ENCODE data around the gene INTS1. TPM values are rescaled to one million over a fixed set of nuclear protein-coding genes. Genes with fewer than 3 reads are reported as not detected.

Gene INTS1
- total and polyA plus RNA-seq, 2 of the 4 experiments (the other 2 are of a cell fraction) = 9.3 to 40.1 TPM

DNA sequence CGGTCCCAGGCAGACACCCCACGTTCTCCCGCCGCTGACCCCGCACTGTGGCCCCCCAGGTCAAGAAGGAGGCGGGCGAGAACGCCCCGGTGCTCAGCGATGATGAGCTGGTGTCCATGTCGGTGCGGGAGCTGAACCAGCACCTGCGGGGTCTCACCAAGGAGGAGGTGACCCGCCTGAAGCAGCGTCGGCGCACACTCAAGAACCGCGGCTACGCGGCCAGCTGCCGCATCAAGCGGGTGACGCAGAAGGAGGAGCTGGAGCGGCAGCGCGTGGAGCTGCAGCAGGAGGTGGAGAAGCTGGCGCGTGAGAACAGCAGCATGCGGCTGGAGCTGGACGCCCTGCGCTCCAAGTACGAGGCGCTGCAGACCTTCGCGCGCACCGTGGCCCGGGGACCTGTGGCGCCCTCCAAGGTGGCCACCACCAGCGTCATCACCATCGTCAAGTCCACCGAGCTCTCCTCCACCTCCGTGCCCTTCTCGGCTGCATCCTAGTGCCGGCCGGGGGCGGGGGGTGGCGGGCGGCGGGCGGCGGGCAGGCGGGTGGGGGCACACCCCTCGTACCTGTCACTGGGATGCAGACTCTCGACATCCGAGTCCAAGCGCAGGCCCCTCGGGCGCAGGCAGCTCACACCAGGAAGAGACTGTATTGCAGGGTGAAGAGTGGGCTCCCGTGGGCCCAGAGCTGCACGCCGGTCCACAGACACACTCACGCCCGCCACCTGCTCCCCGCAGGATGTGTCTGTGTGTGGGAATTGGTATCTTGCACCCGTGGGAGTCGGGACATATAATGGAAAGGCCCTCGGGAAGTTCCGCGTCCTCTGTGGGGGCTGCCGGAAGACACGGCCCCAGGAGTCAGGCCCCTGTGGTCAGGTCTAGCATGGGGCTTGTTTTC is 35.9 kb upstream of the INTS1 start:
- Histone ChIP-seq H3K9me3 (ENCODE audit: control insufficient read depth, insufficient read depth, low read length) (no peaks in the 10 kb centered on the region), H3K14ac (replicated peaks; ENCODE audit: low read depth, low read length) (no peak overlapping the region), H2AFZ (replicated peaks; ENCODE audit: low read length, poor library complexity) (no peak overlapping the region), H4K5ac (ENCODE audit: low read depth, low read length) (no peak overlapping the region), H2BK15ac (ENCODE audit: low read depth, low read length) (no peak overlapping the region), H3K9ac (ENCODE audit: low read depth, low read length) (no peak overlapping the region), H4K8ac (ENCODE audit: low read depth in 2 of 2, low read length in 2 of 2) (no peak overlapping the region), H2BK5ac (ENCODE audit: low read depth, low read length, poor library complexity, severe bottlenecking) (no peak overlapping the region), H3K56ac (ENCODE audit: extremely low read depth, insufficient read depth, low read length) (no peak overlapping the region), H2AK5ac (ENCODE audit: low read depth, low read length) (0 out of 2 replicates have a peak overlapping the region, but pooled peaks have one; percentile 82), H2BK120ac (ENCODE audit: low read depth, low read length) (no peak overlapping the region), H3K18ac (ENCODE audit: low read depth, low read length) (no peak overlapping the region), H4K91ac (ENCODE audit: insufficient read depth, low read depth, low read length) (no peak overlapping the region), H2BK20ac (ENCODE audit: low read depth, low read length) (no peak overlapping the region), H2AK9ac (replicated peaks; ENCODE audit: low read depth, low read length, poor library complexity) (no peak overlapping the region), H3K23ac (ENCODE audit: low read depth, low read length) (no peak overlapping the region), H3K27me3 (ENCODE audit: control insufficient read depth, insufficient read depth, low read length) (no peaks in the 10 kb centered on the region), H3K4ac (ENCODE audit: low read depth, low read length) (no peak overlapping the region), H4K20me1 (ENCODE audit: insufficient read depth, low read length) (peaks cover 26% of the 10 kb centered on the region), H3K79me1 (ENCODE audit: low read depth in 1 of 2, low read length in 2 of 2) (peaks cover 0 to 57% of the 10 kb centered on the region in 2 experiments; a peak in 3 of 4 replicates), H3K36me3 (ENCODE audit: control insufficient read depth, insufficient read depth, low read length) (peaks cover 48% of the 10 kb centered on the region), H3K27ac (ENCODE audit: insufficient read depth, low read length) (no peak overlapping the region), H3K4me1 (ENCODE audit: control insufficient read depth, insufficient read depth, low read length) (peaks cover 16% of the 10 kb centered on the region), H3K4me3 (ENCODE audit: insufficient read depth, low read depth, low read length) (no peak overlapping the region), H3K4me2 (ENCODE audit: low read depth, low read length) (no peak overlapping the region), H3K9me1 (ENCODE audit: insufficient read depth, low read length) (peaks cover 7% of the 10 kb centered on the region; the same call in 1 of the 2 replicates)
- dilution Hi-C loops (cut with HindIII; ENCODE audit: low sequenced_read_pairs, unreplicated experiment) = no loop called here
- in situ Hi-C loops (cut with MboI; ENCODE audit: low sequenced_read_pairs) = no loop called here
- WGBS, 2 experiments (ENCODE audit: extremely low coverage in 2 of 2, insufficient read length in 1 of 2) = 96% methylated on average over 37 of the region's 73 CpGs; no CpG with 5 or more reads in 1 of the 2 experiments
- ATAC-seq (ENCODE audit: low read depth) (no peak), DNase-seq (no peak)
- intact Hi-C loops (cut with micrococcal nuclease) = loop anchor here (5.0 kb wide), 1 partner anchor 38 kb away; the partner anchor contains the start of gene INTS1
- BruUV-seq (replicated peaks) = no TSS peak
- ChIA-PET CTCF (no interaction called here), POLR2A (ENCODE audit: unreplicated experiment) (no interaction called here)
- TF ChIP-seq, protein P1, sequence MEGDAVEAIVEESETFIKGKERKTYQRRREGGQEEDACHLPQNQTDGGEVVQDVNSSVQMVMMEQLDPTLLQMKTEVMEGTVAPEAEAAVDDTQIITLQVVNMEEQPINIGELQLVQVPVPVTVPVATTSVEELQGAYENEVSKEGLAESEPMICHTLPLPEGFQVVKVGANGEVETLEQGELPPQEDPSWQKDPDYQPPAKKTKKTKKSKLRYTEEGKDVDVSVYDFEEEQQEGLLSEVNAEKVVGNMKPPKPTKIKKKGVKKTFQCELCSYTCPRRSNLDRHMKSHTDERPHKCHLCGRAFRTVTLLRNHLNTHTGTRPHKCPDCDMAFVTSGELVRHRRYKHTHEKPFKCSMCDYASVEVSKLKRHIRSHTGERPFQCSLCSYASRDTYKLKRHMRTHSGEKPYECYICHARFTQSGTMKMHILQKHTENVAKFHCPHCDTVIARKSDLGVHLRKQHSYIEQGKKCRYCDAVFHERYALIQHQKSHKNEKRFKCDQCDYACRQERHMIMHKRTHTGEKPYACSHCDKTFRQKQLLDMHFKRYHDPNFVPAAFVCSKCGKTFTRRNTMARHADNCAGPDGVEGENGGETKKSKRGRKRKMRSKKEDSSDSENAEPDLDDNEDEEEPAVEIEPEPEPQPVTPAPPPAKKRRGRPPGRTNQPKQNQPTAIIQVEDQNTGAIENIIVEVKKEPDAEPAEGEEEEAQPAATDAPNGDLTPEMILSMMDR (conservative IDR thresholded peaks at IDR 0.05; ENCODE audit: low read depth, low read length) = no peak

Measured in IMR-90 (cell line).